ENCODE results near the gene TEKTIP1. TPM values are rescaled to one million over a fixed set of nuclear protein-coding genes. Genes with fewer than 3 reads are reported as not detected.

The TEKTIP1 gene
- total and polyA plus RNA-seq, 9 of the 15 experiments (the other 6 are each of a cell fraction or from before 2014, with no cell fraction given): 0.66 TPM; not detected in 8

- TF ChIP-seq MNT (conservative IDR thresholded peaks at IDR 0.05): peak; percentile 89 to 91
- TF ChIP-seq ZNF583 (CRISPR knock-in tag; IDR thresholded peaks at IDR 0.05): peak; percentile 32; the same call in 1 of the 2 replicates
- 0 out of 2 replicates have a peak, but pooled peaks have one; percentile 16 for TF ChIP-seq ZKSCAN1 (IDR thresholded peaks at IDR 0.05; ENCODE audit: low read depth, low read length)
- TF ChIP-seq TFE3 (CRISPR knock-in tag; IDR thresholded peaks at IDR 0.05): no peak
- peak in 1 of 2 experiments; percentile 91; a peak in 2 of 4 replicates for TF ChIP-seq MLLT1 (IDR thresholded peaks at IDR 0.05)
- TF ChIP-seq XRCC5 (IDR thresholded peaks at IDR 0.05; ENCODE audit: low read depth, low read length): peak; percentile 86; the same call in 1 of the 2 replicates
- TF ChIP-seq ZNF511 (CRISPR knock-in tag; IDR thresholded peaks at IDR 0.05): peak; percentile 19
- TF ChIP-seq HCFC1 (IDR thresholded peaks at IDR 0.05; ENCODE audit: low read depth, low read length): peak; percentile 33; the same call in 1 of the 2 replicates
- peak; percentile 85 for TF ChIP-seq TFAP4 (CRISPR knock-in tag; IDR thresholded peaks at IDR 0.05; ENCODE audit: borderline replicate concordance)
- TF ChIP-seq RAD51 (IDR thresholded peaks at IDR 0.05; ENCODE audit: borderline replicate concordance, low read depth): peak; percentile 33; the same call in 1 of the 2 replicates
- peak; percentile 88 for TF ChIP-seq U2AF1 (optimal IDR thresholded peaks at IDR 0.05; ENCODE audit: low read depth, low read length)
- no peak for TF ChIP-seq HSF4 (CRISPR knock-in tag; IDR thresholded peaks at IDR 0.05; ENCODE audit: borderline replicate concordance)
- no peak; the same call in 1 of the 2 replicates for TF ChIP-seq RUNX1 (IDR thresholded peaks at IDR 0.05; ENCODE audit: low read depth)
- 0 out of 2 replicates have a peak, but pooled peaks have one; percentile 58 for TF ChIP-seq ELF2 (CRISPR knock-in tag; IDR thresholded peaks at IDR 0.05)
- 0 out of 2 replicates have a peak, but pooled peaks have one; percentile 2 for TF ChIP-seq CBFA2T3 (IDR thresholded peaks at IDR 0.05)
- peak; percentile 90 for TF ChIP-seq NFYB (IDR thresholded peaks at IDR 0.05; ENCODE audit: extremely low read depth, insufficient read length)
- peak; percentile 44 for TF ChIP-seq SAP30 (IDR thresholded peaks at IDR 0.05; ENCODE audit: borderline replicate concordance, insufficient read depth, low read depth, low read length, poor library complexity, severe bottlenecking)
- 0 out of 2 replicates have a peak, but pooled peaks have one; percentile 22 for TF ChIP-seq ZNF586 (CRISPR knock-in tag; conservative IDR thresholded peaks at IDR 0.05)
- peak; percentile 52; the same call in 1 of the 2 replicates for TF ChIP-seq ATF1 (CRISPR knock-in tag; IDR thresholded peaks at IDR 0.05)
- TF ChIP-seq ATF1 (tag; IDR thresholded peaks at IDR 0.05): peak; percentile 86
- peak; percentile 88; the same call in 1 of the 2 replicates for TF ChIP-seq KDM2B (CRISPR knock-in tag; IDR thresholded peaks at IDR 0.05)
Measured at GRCh38 chr19:3557461-3558248, 18.7 kb downstream of the TEKTIP1 start, which contains the start of gene MFSD12 (continued).

All from K562 (cell line).